Progenitor cell of endocrine pancreas (in vitro differentiated cells): ENCODE data around the gene KRTAP5-11. TPM values are rescaled to one million over a fixed set of nuclear protein-coding genes. Genes with fewer than 3 reads are reported as not detected.

Experiments used
- DNase-seq: peaks from one replicate; pipeline ENCODE4 v3.0.0; 2021; ENCODE audit warnings: low spot score; ENCODE audit not compliant: unreplicated experiment
- H3K27ac Mint-ChIP-seq: 2 replicates; pipeline ENCODE4 v1.8.0; 2021; ENCODE audit warnings: mild to moderate bottlenecking, moderate library complexity, mixed read lengths
- H3K27me3 Mint-ChIP-seq: 2 replicates; pipeline ENCODE4 v1.8.0; 2021; ENCODE audit warnings: mixed read lengths
- H3K36me3 Mint-ChIP-seq: 2 replicates; pipeline ENCODE4 v1.8.0; 2022; ENCODE audit warnings: mixed read lengths; ENCODE audit not compliant: insufficient read depth
- H3K4me1 Mint-ChIP-seq: 2 replicates; pipeline ENCODE4 v1.8.0; 2021; ENCODE audit warnings: low read depth, mixed read lengths
- H3K4me3 Mint-ChIP-seq: 2 replicates; pipeline ENCODE4 v1.8.0; 2021; ENCODE audit warnings: low read depth, mild to moderate bottlenecking, moderate library complexity, mixed read lengths
- H3K9me3 Mint-ChIP-seq: 2 replicates; pipeline ENCODE4 v1.8.0; 2021; ENCODE audit warnings: low read depth, mixed read lengths
- CTCF ChIP-seq: fragments of 200-600 bp; sonication (generic); IDR thresholded peaks from one replicate; pipeline ENCODE4 v1.5.0; 2021; ENCODE audit warnings: antibody characterized with exemption, mild to moderate bottlenecking; ENCODE audit not compliant: unreplicated experiment
- total RNA-seq: library from RNA; stranded (reverse); gene quantifications from 2 replicates; pipeline ENCODE4 v1.2.1, GENCODE V29; 2021

The KRTAP5-11 gene
- total RNA-seq, 1 donor from 2014 or later, result not detected

GRCh38 chr11:71551711-71552110, 31.0 kb downstream of the KRTAP5-11 start:
- Mint-ChIP-seq H3K4me1 (no peaks in the 10 kb centered on the region), H3K36me3 (no peaks in the 10 kb centered on the region), H3K27me3 (peaks cover 17% of the 10 kb centered on the region), H3K4me3 (no peak overlapping the region), H3K27ac (no peak overlapping the region), H3K9me3 (no peaks in the 10 kb centered on the region)
- no peak for DNase-seq
- TF ChIP-seq CTCF, result no peak

GRCh38 chr11:71548716-71549151, 33.9 kb downstream of the KRTAP5-11 start:
- Mint-ChIP-seq H3K9me3 (peaks cover 7% of the 10 kb centered on the region), H3K27me3 (peaks cover 17% of the 10 kb centered on the region), H3K27ac (no peak overlapping the region), H3K4me3 (no peak overlapping the region), H3K4me1 (peaks cover 15% of the 10 kb centered on the region), H3K36me3 (peaks cover 6% of the 10 kb centered on the region)
- TF ChIP-seq CTCF, result no peak
- DNase-seq, result no peak

GRCh38 chr11:71548120-71548519, 34.6 kb downstream of the KRTAP5-11 start, which contains the start of gene KRTAP5-9:
TSS of gene KRTAP5-9 (plus strand) at chr11:71548420. CDS start at chr11:71548658, 238 bp downstream.
- H3K27me3 Mint-ChIP-seq, result peaks cover 17% of the 10 kb centered on the region
- DNase-seq, result no peak
- H3K9me3 Mint-ChIP-seq, result peaks cover 7% of the 10 kb centered on the region
- no peak within 1 kb of the TSS for H3K27ac Mint-ChIP-seq
- H3K4me1 Mint-ChIP-seq, result peaks cover 19% of the 10 kb centered on the region
- no peak within 1 kb of the TSS for H3K4me3 Mint-ChIP-seq
- peaks cover 6% of the 10 kb centered on the region for H3K36me3 Mint-ChIP-seq
- no peak for TF ChIP-seq CTCF

- Mint-ChIP-seq H3K4me1 (peaks cover 19% of the 10 kb centered on the region), H3K9me3 (peaks cover 13% of the 10 kb centered on the region), H3K36me3 (peaks cover 6% of the 10 kb centered on the region), H3K27ac (no peak overlapping the region), H3K4me3 (no peak overlapping the region), H3K27me3 (peaks cover 17% of the 10 kb centered on the region)
- DNase-seq, result no peak
- TF ChIP-seq CTCF, result no peak
These were observed 37.2 kb downstream of the KRTAP5-11 start for GRCh38 chr11:71545405-71545966.

- no peak for DNase-seq
- H3K27ac Mint-ChIP-seq, result no peak overlapping the region
- TF ChIP-seq CTCF, result no peak
- peaks cover 13% of the 10 kb centered on the region for H3K9me3 Mint-ChIP-seq
- H3K36me3 Mint-ChIP-seq, result peaks cover 6% of the 10 kb centered on the region
- peaks cover 19% of the 10 kb centered on the region for H3K4me1 Mint-ChIP-seq
- no peak overlapping the region for H3K4me3 Mint-ChIP-seq
- H3K27me3 Mint-ChIP-seq, result peaks cover 9% of the 10 kb centered on the region
These were observed 38.0 kb downstream of the KRTAP5-11 start for GRCh38 chr11:71544525-71545214.
